Measurements from ENCODE around the gene PTTG1IP. TPM values are rescaled to one million over a fixed set of nuclear protein-coding genes. Genes with fewer than 3 reads are reported as not detected.
A peak's percentile ranks its signal among the peaks of the same experiment; 100 is the strongest.

The PTTG1IP gene
- total and polyA plus RNA-seq, 2 of the 13 experiments (the other 11 are each of a cell fraction or from before 2014, with no cell fraction given) = 161 to 700 TPM

GRCh38 chr21:44846485-44847260 is 26.8 kb downstream of the PTTG1IP start (continued):
- TF ChIP-seq, protein P1, sequence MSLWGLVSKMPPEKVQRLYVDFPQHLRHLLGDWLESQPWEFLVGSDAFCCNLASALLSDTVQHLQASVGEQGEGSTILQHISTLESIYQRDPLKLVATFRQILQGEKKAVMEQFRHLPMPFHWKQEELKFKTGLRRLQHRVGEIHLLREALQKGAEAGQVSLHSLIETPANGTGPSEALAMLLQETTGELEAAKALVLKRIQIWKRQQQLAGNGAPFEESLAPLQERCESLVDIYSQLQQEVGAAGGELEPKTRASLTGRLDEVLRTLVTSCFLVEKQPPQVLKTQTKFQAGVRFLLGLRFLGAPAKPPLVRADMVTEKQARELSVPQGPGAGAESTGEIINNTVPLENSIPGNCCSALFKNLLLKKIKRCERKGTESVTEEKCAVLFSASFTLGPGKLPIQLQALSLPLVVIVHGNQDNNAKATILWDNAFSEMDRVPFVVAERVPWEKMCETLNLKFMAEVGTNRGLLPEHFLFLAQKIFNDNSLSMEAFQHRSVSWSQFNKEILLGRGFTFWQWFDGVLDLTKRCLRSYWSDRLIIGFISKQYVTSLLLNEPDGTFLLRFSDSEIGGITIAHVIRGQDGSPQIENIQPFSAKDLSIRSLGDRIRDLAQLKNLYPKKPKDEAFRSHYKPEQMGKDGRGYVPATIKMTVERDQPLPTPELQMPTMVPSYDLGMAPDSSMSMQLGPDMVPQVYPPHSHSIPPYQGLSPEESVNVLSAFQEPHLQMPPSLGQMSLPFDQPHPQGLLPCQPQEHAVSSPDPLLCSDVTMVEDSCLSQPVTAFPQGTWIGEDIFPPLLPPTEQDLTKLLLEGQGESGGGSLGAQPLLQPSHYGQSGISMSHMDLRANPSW (CRISPR knock-in tag; IDR thresholded peaks at IDR 0.05; ENCODE audit: borderline replicate concordance) = no peak
- TF ChIP-seq ZFP37 (CRISPR knock-in tag; IDR thresholded peaks at IDR 0.05; ENCODE audit: borderline replicate concordance) = 0 out of 2 replicates have a peak, but pooled peaks have one; percentile 52
- TF ChIP-seq SP2 (CRISPR knock-in tag; IDR thresholded peaks at IDR 0.05) = no peak
- TF ChIP-seq NFKB2 (CRISPR knock-in tag; IDR thresholded peaks at IDR 0.05; ENCODE audit: borderline replicate concordance) = 0 out of 2 replicates have a peak, but pooled peaks have one; percentile 6
- TF ChIP-seq ZNF605 (CRISPR knock-in tag; IDR thresholded peaks at IDR 0.05) = 0 out of 2 replicates have a peak, but pooled peaks have one; percentile 17
- no peak for TF ChIP-seq ATF7-NPFF (CRISPR knock-in tag; IDR thresholded peaks at IDR 0.05; ENCODE audit: low read depth)
- TF ChIP-seq, protein P2, sequence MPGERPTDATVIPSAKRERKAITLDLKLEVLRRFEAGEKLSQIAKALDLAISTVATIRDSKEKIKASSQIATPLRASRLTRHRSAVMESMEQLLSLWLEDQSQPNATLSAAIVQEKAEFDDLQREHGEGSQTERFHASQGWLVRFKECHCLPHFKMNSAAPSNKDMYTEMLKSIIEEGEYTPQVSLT (CRISPR knock-in tag; IDR thresholded peaks at IDR 0.05; ENCODE audit: borderline replicate concordance, low read depth) = no peak
- no peak for TF ChIP-seq KLF9 (CRISPR knock-in tag; IDR thresholded peaks at IDR 0.05; ENCODE audit: low read depth)
- TF ChIP-seq, protein P3, sequence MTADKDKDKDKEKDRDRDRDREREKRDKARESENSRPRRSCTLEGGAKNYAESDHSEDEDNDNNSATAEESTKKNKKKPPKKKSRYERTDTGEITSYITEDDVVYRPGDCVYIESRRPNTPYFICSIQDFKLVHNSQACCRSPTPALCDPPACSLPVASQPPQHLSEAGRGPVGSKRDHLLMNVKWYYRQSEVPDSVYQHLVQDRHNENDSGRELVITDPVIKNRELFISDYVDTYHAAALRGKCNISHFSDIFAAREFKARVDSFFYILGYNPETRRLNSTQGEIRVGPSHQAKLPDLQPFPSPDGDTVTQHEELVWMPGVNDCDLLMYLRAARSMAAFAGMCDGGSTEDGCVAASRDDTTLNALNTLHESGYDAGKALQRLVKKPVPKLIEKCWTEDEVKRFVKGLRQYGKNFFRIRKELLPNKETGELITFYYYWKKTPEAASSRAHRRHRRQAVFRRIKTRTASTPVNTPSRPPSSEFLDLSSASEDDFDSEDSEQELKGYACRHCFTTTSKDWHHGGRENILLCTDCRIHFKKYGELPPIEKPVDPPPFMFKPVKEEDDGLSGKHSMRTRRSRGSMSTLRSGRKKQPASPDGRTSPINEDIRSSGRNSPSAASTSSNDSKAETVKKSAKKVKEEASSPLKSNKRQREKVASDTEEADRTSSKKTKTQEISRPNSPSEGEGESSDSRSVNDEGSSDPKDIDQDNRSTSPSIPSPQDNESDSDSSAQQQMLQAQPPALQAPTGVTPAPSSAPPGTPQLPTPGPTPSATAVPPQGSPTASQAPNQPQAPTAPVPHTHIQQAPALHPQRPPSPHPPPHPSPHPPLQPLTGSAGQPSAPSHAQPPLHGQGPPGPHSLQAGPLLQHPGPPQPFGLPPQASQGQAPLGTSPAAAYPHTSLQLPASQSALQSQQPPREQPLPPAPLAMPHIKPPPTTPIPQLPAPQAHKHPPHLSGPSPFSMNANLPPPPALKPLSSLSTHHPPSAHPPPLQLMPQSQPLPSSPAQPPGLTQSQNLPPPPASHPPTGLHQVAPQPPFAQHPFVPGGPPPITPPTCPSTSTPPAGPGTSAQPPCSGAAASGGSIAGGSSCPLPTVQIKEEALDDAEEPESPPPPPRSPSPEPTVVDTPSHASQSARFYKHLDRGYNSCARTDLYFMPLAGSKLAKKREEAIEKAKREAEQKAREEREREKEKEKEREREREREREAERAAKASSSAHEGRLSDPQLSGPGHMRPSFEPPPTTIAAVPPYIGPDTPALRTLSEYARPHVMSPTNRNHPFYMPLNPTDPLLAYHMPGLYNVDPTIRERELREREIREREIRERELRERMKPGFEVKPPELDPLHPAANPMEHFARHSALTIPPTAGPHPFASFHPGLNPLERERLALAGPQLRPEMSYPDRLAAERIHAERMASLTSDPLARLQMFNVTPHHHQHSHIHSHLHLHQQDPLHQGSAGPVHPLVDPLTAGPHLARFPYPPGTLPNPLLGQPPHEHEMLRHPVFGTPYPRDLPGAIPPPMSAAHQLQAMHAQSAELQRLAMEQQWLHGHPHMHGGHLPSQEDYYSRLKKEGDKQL (CRISPR knock-in tag; IDR thresholded peaks at IDR 0.05; ENCODE audit: low read depth) = 0 out of 2 replicates have a peak, but pooled peaks have one; percentile 18
- TF ChIP-seq LCORL (IDR thresholded peaks at IDR 0.05) = no peak
- TF ChIP-seq LCORL (CRISPR knock-in tag; IDR thresholded peaks at IDR 0.05) = peak; percentile 78
- peak; percentile 48; the same call in 1 of the 2 replicates for TF ChIP-seq ZMYM4 (CRISPR knock-in tag; IDR thresholded peaks at IDR 0.05)
- no peak for TF ChIP-seq AHR (CRISPR knock-in tag; IDR thresholded peaks at IDR 0.05)
- TF ChIP-seq MATR3 (CRISPR knock-in tag; IDR thresholded peaks at IDR 0.05) = no peak
- no peak for TF ChIP-seq NFYC (CRISPR knock-in tag; IDR thresholded peaks at IDR 0.05)
- peak; percentile 65 for TF ChIP-seq HNF4A (CRISPR knock-in tag; IDR thresholded peaks at IDR 0.05)
- no peak for TF ChIP-seq ADNP (CRISPR knock-in tag; IDR thresholded peaks at IDR 0.05)
- TF ChIP-seq RFXANK (CRISPR knock-in tag; IDR thresholded peaks at IDR 0.05) = no peak
- TF ChIP-seq, protein P4, sequence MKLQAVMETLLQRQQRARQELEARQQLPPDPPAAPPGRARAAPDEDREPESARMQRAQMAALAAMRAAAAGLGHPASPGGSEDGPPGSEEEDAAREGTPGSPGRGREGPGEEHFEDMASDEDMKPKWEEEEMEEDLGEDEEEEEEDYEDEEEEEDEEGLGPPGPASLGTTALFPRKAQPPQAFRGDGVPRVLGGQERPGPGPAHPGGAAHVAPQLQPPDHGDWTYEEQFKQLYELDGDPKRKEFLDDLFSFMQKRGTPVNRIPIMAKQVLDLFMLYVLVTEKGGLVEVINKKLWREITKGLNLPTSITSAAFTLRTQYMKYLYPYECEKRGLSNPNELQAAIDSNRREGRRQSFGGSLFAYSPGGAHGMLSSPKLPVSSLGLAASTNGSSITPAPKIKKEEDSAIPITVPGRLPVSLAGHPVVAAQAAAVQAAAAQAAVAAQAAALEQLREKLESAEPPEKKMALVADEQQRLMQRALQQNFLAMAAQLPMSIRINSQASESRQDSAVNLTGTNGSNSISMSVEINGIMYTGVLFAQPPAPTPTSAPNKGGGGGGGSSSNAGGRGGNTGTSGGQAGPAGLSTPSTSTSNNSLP (IDR thresholded peaks at IDR 0.05; ENCODE audit: low read depth, low read length) = no peak
- TF ChIP-seq GLI4 (CRISPR knock-in tag; IDR thresholded peaks at IDR 0.05; ENCODE audit: borderline replicate concordance) = no peak
- peak; percentile 52; the same call in 1 of the 2 replicates for TF ChIP-seq HNRNPL (IDR thresholded peaks at IDR 0.05; ENCODE audit: low read depth, low read length)

All from HepG2 (cell line).